Uterus (tissue), 4 donors: ENCODE measurements around the gene TTC39B. TPM values are rescaled to one million over a fixed set of nuclear protein-coding genes. Genes with fewer than 3 reads are reported as not detected.

Experiments used
- DNase-seq, 2 donors: peaks; one replicate each; pipeline ENCODE4 v3.0.0-alpha.2; 2019 to 2020
- H3K27ac ChIP-seq, 2 donors: fragments of 200-600 bp; sonication (generic); 1 replicate in 1 of 2; 2 replicates in 1 of 2; pipeline ENCODE4 v1.5.1; 2016 to 2018
- H3K27me3 ChIP-seq, 2 donors: fragments of 200-600 bp; sonication (generic); one replicate each; pipeline ENCODE4 v1.5.1; 2018 to 2019; ENCODE audit warnings: control low read depth in 1 of 2
- H3K36me3 ChIP-seq, 2 donors: fragments of 200-600 bp; sonication (generic); one replicate each; pipeline ENCODE4 v1.5.1; 2019; ENCODE audit warnings: control low read depth in 1 of 2
- H3K4me1 ChIP-seq, 2 donors: fragments of 200-600 bp; sonication (generic); one replicate each; pipeline ENCODE4 v1.5.1; 2018 to 2019; ENCODE audit warnings: control low read depth in 1 of 2
- H3K4me3 ChIP-seq, 2 donors: fragments of 200-600 bp; sonication (generic); 1 replicate in 1 of 2; 2 replicates in 1 of 2; pipeline ENCODE4 v1.5.1; 2018 to 2019; ENCODE audit warnings: mild to moderate bottlenecking in 1 of 2
- H3K9me3 ChIP-seq, 2 donors: fragments of 200-600 bp; sonication (generic); one replicate each; pipeline ENCODE4 v1.5.1; 2019; ENCODE audit warnings: control low read depth in 1 of 2
- CTCF ChIP-seq, 4 experiments: fragments of 200-600 bp in 2 of 4; fragments of 450-650 bp in 2 of 4; sonication (generic) in 2 of 4; IDR thresholded peaks; one replicate each; pipeline ENCODE4 v1.5.1; 2016 to 2019; ENCODE audit warnings: antibody characterized with exemption in 4 of 4, mild to moderate bottlenecking in 2 of 4, moderate library complexity in 1 of 4
- POLR2A ChIP-seq, 2 donors: fragments of 450-650 bp; IDR thresholded peaks; one replicate each; pipeline ENCODE4 v1.6.1; 2016; ENCODE audit warnings: antibody characterized with exemption in 2 of 2, mild to moderate bottlenecking in 1 of 2, moderate library complexity in 1 of 2
- intact Hi-C: fragments of 100-400 bp; cut with DNase I; formaldehyde crosslinking; loops from one replicate; pipeline ENCODE4 v1.15.1; 2023; ENCODE audit warnings: low total_unique reads
- total RNA-seq, 4 donors: library from RNA; depleted of rRNA in 3 of 4; stranded (reverse); fragments of >200 nt in 3 of 4; gene quantifications; one replicate each; pipeline versions ENCODE4 v1.1.0 to v1.2.4, GENCODE V29; 2014 to 2023
- donor health status: DM: yes; HTN: yes; CAD: no.

TTC39B gene
- total RNA-seq, 4 donors from 2014 or later, result 14.1 to 21.9 (median 19.6) TPM

DNA sequence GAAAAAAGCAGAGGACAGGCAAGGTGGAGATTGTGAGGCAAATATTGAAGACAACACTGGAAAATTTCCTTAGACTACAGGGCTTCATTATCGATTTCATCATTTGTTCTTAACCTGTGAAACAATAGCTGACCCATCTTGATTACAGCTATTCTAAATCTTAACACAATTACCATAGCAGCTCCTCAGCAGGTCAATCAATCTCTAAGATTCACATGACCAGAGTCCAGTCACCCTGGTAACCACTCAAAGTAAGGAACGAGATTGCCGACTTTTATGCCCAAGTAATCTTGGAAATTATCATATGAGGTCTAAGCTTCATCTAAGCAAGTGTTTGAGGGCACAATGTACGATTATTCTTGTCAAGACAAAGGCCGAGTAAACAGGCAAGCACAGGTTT is 93.8 kb downstream of the TTC39B start:
- Histone ChIP-seq H3K9me3 (no peaks in the 10 kb centered on the region), H3K27ac (no peak overlapping the region), H3K4me3 (no peak overlapping the region), H3K27me3 (no peaks in the 10 kb centered on the region), H3K36me3 (no peaks in the 10 kb centered on the region), H3K4me1 (no peaks in the 10 kb centered on the region)
- DNase-seq, result no peak
- intact Hi-C loops, result loop anchor here (5.0 to 10.0 kb wide), 2 partner anchors 92 to 394 kb away; partner anchors contain the start of gene TTC39B
- TF ChIP-seq POLR2A (IDR thresholded peaks at IDR 0.05), result no peak
- TF ChIP-seq CTCF (IDR thresholded peaks at IDR 0.05), result no peak

DNA sequence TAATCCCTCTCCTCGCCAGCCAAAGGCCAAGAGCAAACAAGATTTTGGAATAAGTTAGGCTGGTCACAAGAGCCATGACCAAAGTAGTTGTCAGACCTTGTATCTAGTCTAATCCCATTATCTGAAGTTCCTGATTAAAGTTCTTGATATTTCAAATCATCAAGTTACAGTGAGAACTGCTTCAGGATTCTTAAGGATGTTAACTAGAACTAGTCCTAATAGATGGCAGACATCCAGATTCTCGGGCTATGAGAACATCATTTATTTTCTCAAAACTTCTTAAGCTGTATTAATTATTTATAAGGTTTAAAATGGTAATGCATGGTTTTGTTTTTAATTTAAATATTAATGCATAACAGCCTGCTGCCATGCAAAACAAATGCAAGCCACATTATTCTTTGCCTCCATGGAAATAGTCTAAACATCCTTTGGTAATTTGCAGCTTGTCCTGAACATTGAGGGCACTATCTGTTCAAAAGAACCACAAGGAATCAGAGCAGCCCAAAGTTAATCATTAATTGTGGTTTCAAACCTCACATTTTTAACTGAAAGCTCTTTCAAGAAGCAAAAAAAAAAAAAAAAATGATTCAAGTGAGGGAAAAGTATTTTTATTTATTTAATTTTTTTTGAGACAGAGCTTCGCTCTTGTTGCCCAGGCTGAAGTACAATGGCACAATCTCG is 95.1 kb downstream of the TTC39B start:
- Histone ChIP-seq H3K4me3 (no peak overlapping the region), H3K4me1 (no peaks in the 10 kb centered on the region), H3K36me3 (no peaks in the 10 kb centered on the region), H3K27ac (peak overlapping the region; percentile 23 to 28), H3K27me3 (no peaks in the 10 kb centered on the region), H3K9me3 (no peaks in the 10 kb centered on the region)
- intact Hi-C loops, result loop anchor here (5.0 to 10.0 kb wide), 2 partner anchors 93 to 395 kb away; partner anchors contain the start of gene TTC39B
- TF ChIP-seq CTCF (IDR thresholded peaks at IDR 0.05) (no peak), POLR2A (IDR thresholded peaks at IDR 0.05) (no peak)
- DNase-seq, result no peak

GRCh38 chr9:15211160-15211814 is 95.7 kb downstream of the TTC39B start:
- peak; percentile 52 to 72 for DNase-seq
- no peaks in the 10 kb centered on the region for H3K4me1 ChIP-seq
- H3K4me3 ChIP-seq, result no peak overlapping the region
- H3K36me3 ChIP-seq, result no peaks in the 10 kb centered on the region
- H3K9me3 ChIP-seq, result no peaks in the 10 kb centered on the region
- no peaks in the 10 kb centered on the region for H3K27me3 ChIP-seq
- H3K27ac ChIP-seq, result peak overlapping the region; percentile 23 to 28
- TF ChIP-seq POLR2A (IDR thresholded peaks at IDR 0.05) (no peak), CTCF (IDR thresholded peaks at IDR 0.05) (peak; percentile 83 to 90 (median 88))
- intact Hi-C loops, result loop anchor here (5.0 to 10.0 kb wide), 2 partner anchors 94 to 396 kb away; partner anchors contain the start of gene TTC39B

DNA sequence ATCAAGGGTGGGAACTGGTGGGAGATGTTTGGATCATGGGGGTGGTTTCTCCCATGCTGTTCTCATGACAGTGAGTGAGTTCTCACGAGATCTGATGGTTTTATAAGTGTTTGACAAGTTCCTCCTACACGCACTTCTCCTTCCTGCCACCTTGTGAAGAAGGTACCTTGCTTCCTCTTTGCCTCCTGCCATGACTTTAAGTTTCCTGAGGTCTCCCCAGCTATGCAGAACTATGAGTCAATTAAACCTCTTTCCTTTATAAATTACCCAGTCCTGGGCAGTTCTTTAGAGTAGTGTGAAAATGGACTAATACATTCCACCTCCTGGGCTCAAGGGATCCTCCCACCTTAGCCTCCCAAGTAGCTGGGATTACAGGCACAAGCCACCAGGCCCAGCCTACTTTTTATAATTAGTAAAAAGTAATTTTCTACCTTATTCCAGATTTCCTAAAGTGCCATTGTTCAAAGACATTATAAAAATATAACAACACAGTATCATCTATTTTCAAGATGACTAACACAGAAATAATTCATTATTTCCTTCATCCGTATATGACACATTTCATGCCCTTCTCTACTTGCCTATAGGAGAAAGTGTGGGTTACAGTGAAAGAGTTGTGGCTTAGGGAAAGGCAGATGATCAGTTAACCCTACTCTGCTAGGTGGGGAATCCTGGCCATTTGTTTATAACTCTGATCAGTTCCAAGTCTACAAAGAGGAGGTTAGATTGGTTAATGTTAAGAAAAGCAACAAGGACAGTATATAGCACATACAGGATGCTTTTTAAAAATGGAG is 99.9 kb downstream of the TTC39B start:
- Histone ChIP-seq H3K36me3 (no peaks in the 10 kb centered on the region), H3K27me3 (no peaks in the 10 kb centered on the region), H3K4me3 (no peak overlapping the region), H3K27ac (no peak overlapping the region), H3K9me3 (no peaks in the 10 kb centered on the region), H3K4me1 (no peaks in the 10 kb centered on the region)
- TF ChIP-seq CTCF (IDR thresholded peaks at IDR 0.05) (no peak), POLR2A (IDR thresholded peaks at IDR 0.05) (no peak)
- intact Hi-C loops, result no loop called here
- no peak for DNase-seq
